ENCODE results near the gene ULK4.

ULK4 gene

DNA sequence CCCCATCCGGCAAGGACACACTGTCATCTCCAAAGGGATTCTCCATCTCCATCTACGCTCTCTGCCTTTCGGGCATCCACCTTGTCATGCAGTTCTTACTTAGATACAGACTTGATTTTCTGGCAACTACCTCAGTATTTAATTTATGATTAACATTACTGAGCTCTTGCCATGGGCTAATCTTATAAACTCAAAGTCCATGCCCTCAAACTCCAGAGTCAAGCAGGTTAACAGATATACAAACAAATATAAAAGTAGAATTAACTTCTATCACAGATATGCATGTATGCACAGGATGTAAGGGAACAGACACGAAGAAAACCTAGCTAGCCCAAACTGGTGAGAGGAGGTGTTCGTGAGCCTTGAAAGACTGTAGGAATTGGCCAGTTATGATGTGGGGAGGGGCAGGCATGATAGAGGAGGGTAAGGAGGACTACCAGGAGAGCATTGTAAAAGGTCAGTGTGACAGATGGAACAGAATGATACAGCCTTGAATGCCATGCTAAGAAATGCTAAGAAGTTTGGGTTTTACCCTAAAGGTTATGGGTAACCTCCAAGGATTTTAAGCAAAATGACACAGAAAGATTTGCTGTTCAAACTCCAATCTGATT is 334.3 kb downstream of the ULK4 start:
- DNase-seq, result no peak

DNA sequence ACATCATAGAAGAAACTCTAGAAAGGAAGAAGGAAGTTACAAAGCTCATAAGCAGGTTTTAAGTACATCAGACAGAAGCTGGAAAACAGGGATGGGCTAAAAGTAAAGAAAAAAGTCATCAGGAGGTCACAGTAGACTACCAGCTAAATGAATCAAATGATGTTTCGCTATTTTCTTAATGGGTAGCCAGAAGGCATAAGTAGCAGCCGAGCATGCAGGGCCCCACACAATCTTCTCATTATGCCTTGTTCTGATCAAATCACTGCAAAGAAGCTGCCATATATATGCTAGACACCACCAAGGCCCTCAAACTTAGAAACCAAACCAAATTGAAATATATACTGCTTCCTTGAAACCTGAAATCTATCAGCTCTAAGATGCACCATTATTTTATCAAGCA is 349.1 kb downstream of the ULK4 start:
- DNase-seq, result no peak

DNA sequence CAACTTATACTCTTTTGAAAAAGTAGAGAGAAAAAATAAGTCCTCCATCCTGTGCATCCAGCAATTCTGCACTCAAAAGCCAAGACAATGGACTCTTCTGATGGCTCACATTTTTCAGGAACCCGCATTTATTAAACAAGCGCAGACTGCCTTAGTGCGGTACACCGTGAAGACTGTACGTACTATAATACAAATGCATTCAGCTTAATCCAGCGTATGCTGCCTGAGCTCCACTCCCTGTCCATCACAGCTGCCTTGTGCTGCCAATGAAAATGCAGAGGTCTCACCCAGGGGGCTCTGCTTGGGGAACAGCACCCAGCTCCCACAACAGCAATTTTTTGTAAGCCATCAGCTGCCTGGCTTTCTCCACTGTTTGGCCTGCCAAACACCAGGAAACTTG is 350.9 kb downstream of the ULK4 start:
- no peak for DNase-seq

DNA sequence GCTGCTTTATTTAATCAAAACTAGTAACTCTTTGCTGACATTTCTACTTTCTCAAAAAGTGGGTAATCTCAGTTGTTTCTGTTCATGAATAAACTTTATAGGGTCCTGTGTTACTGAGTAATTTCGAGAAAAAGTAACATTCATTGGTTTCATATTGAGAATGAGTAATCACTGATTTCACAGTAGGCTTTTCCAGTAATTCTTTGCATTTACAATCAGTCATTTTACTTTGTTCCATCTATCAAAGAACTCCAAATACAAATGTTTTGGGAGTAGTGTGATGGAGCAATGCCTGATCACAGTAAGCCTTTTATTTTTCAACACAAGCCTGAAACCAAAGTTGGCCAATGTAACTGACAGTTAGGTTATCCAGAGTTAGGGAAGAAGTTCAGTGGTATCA is 353.6 kb downstream of the ULK4 start:
- DNase-seq, result no peak

DNA sequence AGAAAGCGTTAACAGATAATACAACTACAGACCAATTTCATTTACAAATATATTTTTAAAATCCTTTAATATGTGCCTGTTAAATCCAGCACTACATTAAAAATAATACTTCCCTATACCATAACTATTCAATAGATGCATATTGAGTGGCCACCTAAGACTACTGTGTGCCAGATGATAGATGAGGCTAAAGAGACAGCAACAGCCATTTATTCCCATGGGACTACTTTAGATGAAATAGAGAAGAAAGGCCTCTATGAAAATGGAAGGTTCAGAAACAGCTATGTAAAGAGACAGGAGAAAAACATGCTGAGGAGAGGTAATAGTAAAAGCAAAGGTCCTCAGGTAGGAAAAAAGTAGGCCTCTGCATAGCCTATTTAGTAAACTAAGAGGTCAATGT is 358.1 kb downstream of the ULK4 start:
- DNase-seq, result no peak

DNA sequence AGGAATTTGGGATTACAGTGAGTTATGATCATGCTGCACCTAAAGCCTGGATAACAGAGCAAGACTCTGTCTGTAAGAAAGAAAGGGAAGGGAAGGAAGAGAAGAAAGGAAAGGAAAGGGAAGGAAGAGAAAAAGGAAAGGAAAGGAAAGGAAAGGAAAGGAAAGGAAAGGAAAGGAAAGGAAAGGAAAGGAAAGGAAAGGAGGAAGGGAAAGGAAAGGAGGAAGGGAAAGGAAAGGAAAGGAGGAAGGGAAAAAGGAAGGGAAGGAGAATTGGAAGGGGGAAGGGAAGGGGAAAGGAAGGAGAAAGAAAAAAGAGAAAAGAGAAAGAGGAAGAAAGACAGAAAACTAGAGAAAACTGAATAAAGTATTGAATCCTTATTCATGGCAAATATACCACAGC is 359.8 kb downstream of the ULK4 start:
- DNase-seq, result no peak

DNA sequence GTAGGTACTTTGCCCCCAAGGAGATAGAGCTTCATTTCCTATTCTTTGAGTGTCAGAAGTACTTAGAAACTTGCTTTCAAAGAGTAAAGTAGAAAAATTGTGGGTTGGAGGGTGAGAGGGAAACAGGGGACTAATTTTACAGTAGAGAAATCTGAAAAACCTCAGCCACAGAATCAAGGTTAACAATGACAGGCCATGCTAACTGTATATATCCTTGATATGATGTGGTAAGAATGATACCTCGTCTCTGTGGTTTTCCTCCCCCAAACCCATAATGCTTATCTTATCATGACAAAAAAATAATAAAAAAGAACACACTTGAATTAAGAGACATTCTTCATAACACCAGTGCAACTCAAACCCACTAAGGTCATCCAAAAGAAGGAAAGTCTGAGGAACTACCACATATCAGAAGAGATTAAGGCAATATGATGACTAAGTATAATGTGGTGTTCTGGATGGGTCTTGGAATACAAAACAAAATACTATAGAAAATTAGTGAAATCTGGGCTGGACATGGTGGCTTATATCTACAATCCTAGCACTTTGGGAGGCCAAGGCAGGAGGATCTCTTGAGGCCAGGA is 360.4 kb downstream of the ULK4 start:
- no peak for DNase-seq

DNA sequence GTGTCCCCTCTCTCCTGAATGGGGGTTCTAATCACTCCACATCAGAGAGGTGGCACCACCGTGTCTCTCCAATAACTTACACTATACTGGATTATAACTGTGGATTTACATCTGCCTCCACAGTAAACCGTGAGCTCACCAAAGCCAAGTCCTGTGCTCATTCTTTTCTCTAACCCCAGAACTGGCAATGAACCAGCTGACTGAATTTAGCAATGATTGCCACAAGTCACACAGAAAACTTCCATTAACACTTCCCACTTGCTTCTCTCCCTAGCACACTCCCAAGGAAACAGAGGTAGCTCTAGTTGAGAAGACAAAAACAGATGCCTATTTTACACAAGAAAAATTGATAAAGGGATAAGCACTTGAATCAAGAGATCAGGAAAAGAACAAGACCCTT is 361.3 kb downstream of the ULK4 start:
- no peak for DNase-seq

DNA sequence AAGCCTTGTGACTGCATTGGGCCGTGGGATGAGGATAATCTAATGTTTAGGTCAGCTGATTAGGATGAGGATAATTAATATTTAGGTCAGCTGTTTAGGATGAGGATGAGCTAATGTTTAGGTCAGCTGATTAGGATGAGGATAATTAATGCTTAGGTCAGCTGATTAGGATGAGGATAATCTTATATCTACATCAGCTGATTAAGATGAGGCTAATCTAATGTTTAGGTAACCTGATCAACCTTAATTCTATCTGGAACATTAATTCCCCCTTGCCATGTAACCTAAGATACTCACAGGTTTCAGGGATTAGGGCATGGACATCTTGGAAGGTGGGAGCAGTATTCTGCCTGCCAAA is 362.8 kb downstream of the ULK4 start:
- DNase-seq, result no peak

DNA sequence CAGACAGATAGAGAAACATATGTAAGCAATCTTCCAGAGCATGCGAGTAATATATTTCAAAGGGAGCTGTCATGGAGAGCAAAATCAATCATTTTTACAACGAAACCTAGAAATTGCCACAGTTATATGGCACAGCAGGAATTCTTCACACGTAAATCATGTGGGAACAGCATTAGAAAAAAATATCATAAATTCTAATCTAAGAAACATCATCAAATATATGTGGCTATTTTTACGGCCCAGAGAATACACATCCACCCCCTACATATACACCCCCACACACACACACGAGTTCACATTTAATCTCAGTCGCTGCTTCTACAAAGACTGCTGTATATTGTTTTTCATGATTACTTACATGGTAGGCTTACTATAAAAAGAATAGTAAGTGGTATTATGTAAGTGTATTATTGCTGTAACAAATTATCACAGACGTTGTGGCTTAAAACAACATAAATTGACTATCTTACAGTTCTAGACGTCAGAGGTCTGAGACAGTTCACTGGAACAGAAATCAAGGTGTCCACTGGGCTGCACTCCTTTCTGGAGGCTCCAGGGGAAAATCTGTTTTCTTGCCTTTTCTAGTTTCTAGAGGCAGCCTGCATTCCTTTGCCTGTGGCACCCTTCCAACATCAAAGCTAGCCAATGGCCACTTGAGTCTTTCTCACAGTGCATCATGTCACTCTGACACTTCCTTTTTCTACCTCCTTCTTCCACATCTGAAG is 363.3 kb downstream of the ULK4 start:
- no peak for DNase-seq

DNA sequence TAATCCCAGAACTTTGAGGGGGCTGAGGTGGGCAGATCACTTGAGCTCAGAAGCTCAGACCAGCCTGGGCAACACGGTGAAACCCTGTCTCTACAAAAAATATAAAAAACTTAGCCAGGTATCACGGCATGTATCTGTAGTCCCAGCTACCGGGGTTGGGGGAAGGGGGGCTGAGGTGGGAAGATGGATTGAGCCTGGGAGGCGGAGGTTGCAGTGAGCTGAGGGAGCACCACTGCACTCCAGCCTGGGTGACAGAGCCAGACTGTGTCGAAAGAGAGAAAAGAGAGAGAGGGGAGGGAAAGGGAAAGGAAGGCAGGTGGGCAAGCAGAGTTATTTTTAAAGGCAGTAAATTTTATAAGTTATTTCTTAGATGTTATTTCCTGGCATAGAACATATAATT is 368.1 kb downstream of the ULK4 start:
- DNase-seq, result no peak

DNA sequence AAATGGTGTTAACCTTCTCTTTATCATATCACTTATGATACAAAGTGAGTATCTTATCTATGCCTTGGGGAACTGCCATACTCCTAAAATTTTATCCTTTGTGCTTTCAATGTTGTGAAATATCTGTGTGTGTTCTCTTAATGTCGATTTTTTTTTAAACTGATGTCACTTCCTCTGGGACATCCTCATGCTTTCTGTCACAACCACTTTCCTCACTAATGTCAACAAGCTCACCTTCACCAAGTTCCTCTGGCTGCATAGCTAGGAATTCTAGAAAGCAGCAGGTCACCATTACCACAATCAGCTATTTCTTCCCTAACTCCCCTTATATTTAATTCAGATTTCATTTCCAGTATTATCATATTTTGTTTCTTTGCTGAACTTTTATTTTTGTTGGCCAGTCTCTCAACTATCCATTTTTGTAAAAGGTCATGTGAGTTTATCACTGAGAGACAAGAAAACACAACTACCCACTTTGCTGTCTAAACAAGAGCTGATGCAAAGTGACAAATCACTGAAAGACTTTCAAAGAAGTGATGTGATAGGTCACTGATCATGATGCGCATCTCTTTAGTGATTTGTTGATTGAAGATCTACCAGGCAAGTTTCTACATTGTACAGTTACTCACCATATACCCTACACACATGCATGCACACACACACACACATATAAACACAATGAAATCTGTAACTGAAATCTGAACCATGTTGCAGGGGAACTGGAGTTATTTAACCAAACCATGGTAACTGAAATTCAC is 369.0 kb downstream of the ULK4 start:
- DNase-seq, result no peak

DNA sequence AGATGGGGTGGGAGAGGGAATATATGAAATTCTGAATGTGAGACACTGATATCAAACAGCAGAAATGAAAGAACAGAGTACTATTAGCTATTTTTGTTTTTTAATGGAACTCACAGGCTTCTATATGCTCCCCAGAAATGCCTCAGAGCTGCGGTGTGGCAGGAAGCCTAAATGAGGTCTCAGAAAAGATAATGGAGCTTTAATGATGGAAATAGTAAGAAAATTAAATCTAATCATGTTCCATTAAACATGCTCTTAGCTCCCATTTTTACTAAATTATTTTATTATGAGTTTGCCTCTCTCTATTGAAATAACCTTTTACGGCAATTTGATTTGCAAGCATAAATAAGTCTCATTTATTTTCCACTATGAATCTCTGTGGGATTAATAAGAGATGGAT is 378.9 kb downstream of the ULK4 start:
- DNase-seq, result no peak

DNA sequence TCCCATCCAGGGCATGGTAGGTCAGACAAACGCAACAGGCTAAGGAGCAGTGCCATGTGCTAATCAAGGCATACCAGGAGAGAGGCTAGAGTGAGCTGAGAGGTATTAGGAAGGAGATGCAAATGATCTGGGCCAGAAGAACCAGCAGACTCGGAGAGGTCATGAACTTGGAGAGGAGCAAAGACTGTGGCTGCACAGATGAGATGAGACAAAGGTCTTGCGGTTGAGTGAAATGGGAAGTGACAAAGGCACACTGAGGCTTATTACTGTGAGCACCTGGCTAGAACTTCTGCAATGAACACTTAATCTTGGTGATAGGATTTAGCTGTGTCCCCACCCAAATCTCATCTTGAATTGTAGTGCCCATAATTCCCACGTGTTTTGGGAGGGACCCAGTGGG is 380.2 kb downstream of the ULK4 start:
- no peak for DNase-seq

DNA sequence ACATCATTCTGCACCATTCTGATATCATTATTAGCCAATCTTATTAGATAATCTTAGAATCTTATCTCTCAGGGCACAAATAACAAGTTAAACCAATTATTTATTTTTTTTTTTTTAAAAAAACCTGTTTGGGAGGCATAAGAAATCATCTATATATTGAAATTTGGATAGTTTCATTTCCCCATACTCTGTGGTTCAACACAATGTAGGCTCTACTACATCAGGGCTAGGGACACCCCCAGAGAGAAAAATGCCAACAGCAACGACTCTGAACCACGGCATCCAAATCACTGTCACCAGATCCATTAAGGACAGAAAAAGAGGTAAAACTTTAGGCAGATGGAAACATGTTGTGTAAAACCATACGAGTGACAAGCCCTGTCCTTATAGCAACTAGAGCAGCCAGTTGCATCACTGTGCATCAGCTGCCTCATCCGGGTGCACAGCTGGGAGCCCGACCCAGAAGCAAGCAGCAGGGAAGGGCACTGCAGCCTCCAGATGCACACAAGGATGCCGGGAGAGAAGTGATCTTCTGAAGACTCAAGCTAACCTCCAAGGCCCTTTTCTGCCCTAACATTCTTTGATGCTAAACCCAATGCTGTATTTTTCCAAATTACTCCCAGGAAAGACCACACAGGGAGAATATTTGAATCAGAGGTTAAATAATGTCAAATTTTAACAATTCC is 381.5 kb downstream of the ULK4 start:
- DNase-seq, result no peak

DNA sequence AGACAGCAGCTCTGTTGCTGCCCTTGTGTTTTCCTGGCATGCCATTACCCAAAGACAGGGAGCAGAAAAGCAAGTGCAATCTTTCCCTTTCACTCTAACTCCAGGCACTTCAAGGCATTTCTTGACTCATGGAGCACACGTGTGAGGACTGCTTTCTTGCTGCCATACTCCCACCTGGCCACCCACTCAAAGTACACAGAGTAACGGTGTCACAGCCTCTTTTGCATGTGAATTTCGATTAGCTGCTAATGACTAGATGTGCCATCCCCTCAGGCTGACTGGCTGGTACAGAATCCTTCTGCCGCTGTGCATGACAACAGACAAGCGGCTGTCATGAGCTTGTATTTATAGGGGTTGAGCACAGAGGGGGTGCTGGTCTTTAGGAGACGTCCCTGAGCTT is 382.0 kb downstream of the ULK4 start:
- no peak for DNase-seq

DNA sequence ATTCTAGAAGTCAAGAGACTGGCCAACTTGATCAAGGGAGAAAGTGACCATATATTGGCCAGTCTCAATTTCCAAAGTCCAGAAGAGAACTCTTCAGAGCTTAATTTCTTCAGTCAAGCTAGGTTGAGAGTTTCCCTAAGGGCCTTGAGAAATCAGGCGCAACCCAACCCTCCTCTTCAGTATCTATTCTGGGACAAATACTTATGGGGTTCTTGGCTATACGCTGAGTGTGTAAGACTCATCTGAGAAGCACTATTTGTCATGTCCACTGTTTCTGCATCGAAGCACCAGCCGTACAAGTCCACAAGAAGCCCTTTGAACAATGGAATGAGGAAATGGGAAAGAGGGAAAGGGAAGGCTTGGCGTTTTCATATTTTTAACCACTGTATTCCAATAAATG is 383.1 kb downstream of the ULK4 start:
- DNase-seq, result no peak

DNA sequence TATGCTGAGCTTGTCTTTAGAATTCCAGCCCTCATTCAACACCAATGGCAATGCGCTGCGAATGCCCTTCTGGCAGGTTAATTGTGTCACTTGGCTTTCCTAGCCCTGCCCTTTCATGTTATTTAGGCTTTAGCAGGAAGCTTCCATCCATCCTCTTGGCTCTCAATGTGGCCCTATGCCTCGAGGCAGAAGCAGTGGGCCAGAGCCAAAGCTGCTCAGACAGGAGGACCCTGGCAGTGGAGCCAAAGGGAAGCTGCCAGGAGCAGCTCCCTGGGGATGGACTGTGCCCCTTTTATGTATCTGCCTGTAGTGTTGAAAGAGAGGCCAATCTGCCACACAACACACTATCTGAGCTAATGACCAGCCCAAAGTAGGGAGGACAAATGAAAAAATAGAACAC is 386.2 kb downstream of the ULK4 start:
- DNase-seq, result no peak

DNA sequence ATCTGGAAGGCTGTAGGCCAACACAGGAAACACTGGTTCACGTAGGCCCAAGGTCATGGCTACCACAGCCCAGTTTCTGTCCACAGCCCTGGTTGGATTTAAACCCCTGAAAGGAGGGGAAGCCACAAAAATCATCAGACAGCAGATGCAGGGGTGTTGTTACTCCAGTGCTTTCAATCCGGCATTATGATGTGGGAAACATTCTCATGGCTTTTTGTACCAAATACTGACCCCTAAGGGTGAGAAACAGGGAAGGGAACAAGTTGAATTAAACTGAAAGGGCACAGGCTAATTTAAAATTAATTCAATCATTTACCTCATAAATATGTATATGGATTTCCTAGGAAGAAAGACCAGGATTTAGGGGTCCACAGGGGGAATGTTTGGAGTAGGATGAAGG is 387.0 kb downstream of the ULK4 start:
- DNase-seq, result no peak

DNA sequence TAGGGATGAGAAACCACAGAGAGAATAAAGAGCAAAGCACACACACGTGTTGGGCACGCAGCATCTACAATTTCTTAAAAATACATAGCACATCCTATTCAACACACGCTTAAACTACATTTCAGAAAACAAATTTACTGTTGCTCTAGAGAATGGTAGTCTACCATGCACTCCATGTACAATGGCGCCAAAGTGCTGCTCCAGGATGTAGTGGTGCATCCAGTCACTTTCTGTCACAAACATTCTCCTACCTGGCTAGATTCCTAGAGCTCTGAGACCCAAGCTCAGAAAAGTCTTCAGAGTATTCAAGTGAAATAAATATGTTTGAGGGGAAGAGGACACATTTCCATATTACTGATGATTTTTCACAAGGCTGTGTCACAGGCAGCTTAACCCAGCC is 388.3 kb downstream of the ULK4 start:
- no peak for DNase-seq

DNA sequence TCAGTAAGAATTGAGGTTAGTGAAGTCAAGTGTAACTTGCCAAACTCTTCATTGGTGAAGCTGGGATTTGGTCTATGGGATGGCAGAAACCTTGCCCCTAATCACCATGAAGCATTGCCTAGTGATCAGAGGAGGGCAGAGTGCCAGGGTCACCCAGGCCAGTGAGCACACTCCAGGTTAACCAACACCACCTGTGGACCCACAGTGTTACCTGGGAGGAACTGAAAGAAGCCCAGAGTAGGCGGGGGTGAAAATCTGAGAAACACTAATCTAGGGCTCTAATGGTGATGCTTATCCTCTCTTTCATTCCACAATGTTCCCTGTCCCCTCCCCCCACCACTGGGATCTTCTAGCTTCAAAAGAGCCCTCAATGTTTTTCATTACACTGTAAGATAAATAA is 389.8 kb downstream of the ULK4 start:
- DNase-seq, result no peak

DNA sequence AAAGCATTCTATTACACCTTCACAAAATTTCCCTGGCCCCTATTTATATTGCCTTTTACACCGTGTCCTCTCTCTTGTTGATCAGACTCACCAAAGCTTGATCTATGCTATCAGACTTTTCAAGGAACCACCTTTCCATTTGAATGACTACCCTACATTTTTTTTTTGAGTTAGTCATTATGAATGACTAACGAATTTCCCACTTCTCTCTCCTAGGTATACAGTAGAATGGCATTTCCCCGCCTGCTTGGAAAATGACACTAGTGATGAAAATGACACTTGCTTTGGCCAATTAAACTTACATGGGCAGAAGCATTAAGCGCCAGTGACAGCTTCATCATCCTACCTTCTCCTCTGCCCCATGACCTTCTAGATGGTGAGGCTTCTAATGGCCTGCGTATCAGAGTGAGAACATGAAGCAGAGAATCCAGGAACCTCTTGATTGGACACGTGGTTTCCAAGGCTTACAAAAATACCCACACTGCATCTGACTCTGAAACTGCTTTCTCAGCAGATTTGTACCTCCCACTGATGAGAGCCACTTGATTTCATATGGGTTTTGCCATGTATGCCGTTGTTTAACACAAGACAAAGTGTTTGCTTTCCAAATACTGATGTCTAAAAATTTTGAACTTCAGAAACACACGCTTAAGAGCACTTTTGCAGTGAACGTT is 392.1 kb downstream of the ULK4 start:
- DNase-seq, result no peak

DNA sequence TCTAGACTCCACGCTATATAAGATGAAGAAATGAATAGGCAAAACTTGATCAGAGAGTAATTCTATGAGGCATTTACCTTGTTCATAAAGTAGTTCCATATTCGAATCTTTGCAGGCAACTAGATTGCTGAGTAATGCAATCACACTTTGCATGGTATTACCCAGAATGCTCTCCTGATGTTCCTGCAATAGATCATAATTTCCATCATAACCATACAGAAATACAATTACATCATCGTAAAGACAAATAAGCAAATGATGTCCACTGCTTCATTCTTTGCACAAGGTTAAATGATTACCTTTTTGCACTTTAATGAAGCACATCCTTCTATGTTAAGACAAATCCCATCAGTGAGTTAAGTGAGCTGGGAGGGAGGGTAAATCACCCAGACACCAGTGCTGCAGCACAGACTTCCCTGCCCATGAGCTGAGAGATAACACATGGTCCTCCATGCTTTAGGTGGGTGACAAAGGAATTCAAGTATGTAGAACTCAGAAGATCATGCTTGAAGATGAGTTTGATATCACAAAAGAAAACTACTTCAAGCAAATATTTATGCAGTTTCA is 395.9 kb downstream of the ULK4 start:
- DNase-seq, result no peak

Measured in COR-L47 (cell line).